Spleen (tissue), 11 donors: Measurements from ENCODE around the gene RRAGD. TPM values are rescaled to one million over a fixed set of nuclear protein-coding genes. Genes with fewer than 3 reads are reported as not detected.
A peak's percentile ranks its signal among the peaks of the same experiment; 100 is the strongest.

Experiments
- DNase-seq: peaks from one replicate; pipeline ENCODE4 v3.0.0-alpha.2; 2020
- H3K27ac ChIP-seq, 8 donors: fragments of 200-600 bp; sonication (generic) in 7 of 8; 1 replicate in 4 of 8; 2 replicates in 4 of 8; pipeline versions ENCODE4 v1.5.0 to v1.8.0; 2016 to 2021; ENCODE audit warnings: inconsistent platforms in 4 of 8, mild to moderate bottlenecking in 4 of 8, moderate library complexity in 1 of 8
- H3K27me3 ChIP-seq, 7 donors: fragments of 200-600 bp; sonication (generic) in 6 of 7; replicated peaks in 1 of 7; 1 replicate in 4 of 7; 2 replicates in 3 of 7; pipeline versions ENCODE4 v1.5.0 to v1.8.0; 2016 to 2021; ENCODE audit warnings: inconsistent platforms in 3 of 7, mild to moderate bottlenecking in 1 of 7
- H3K36me3 ChIP-seq, 6 donors: fragments of 200-600 bp; sonication (generic) in 5 of 6; 1 replicate in 4 of 6; 2 replicates in 2 of 6; pipeline versions ENCODE4 v1.5.0 to v1.8.0; 2016 to 2021; ENCODE audit warnings: inconsistent platforms in 2 of 6
- H3K4me1 ChIP-seq, 6 donors: fragments of 200-600 bp; sonication (generic) in 5 of 6; 1 replicate in 3 of 6; 2 replicates in 3 of 6; pipeline versions ENCODE4 v1.5.0 to v1.8.0; 2016 to 2021; ENCODE audit warnings: inconsistent platforms in 3 of 6
- H3K4me3 ChIP-seq, 8 donors: fragments of 200-600 bp; sonication (generic) in 7 of 8; 1 replicate in 4 of 8; 2 replicates in 4 of 8; pipeline versions ENCODE4 v1.5.0 to v1.8.0; 2016 to 2021; ENCODE audit warnings: inconsistent platforms in 4 of 8, mild to moderate bottlenecking in 4 of 8, moderate library complexity in 2 of 8
- H3K9me3 ChIP-seq, 8 donors: fragments of 200-600 bp; sonication (generic) in 7 of 8; 1 replicate in 4 of 8; 2 replicates in 4 of 8; pipeline versions ENCODE4 v1.5.0 to v1.8.0; 2016 to 2021; ENCODE audit warnings: inconsistent platforms in 4 of 8
- CTCF ChIP-seq, 11 experiments: fragments of 200-600 bp in 7 of 11; fragments of 450-650 bp in 4 of 11; sonication (generic) in 4 of 11; IDR thresholded peaks in 8 of 11; conservative IDR thresholded peaks in 3 of 11; 1 replicate in 7 of 11; 2 replicates in 4 of 11; pipeline versions ENCODE4 v1.4.0 to v1.8.0; 2016 to 2021; ENCODE audit warnings: antibody characterized with exemption in 11 of 11, inconsistent platforms in 4 of 11, mild to moderate bottlenecking in 1 of 11
- POLR2A ChIP-seq, 3 donors: fragments of 450-650 bp; IDR thresholded peaks; one replicate each; pipeline ENCODE4 v1.5.1; 2017; ENCODE audit warnings: antibody characterized with exemption in 3 of 3, mild to moderate bottlenecking in 1 of 3
- POLR2AphosphoS5 ChIP-seq, 3 donors: sonication (generic); formaldehyde crosslinking; IDR thresholded peaks; one replicate each; pipeline ENCODE4 v1.5.1; 2017; ENCODE audit warnings: antibody characterized with exemption in 3 of 3
- WGBS, 5 donors: extraction: QIAGEN DNeasy Blood & Tissue Kit in 3 of 5; methylation state at CpG; one replicate each; pipeline versions ENCODE4 v1.1.5 to v1.1.7; 2013 to 2018; 5-methylcytosine and 5-hydroxymethylcytosine counted together
- intact Hi-C: fragments of 100-400 bp; cut with DNase I; formaldehyde crosslinking; loops from one replicate; pipeline ENCODE4 v1.15.0; 2023; ENCODE audit warnings: low total_unique reads
- polyA plus RNA-seq, 3 donors: library from polyadenylated mRNA; stranded (reverse); fragments of 200-250 nt; gene quantifications; one replicate each; pipeline ENCODE4 v1.2.1, GENCODE V29; 2013
- total RNA-seq, 7 donors: library from RNA; depleted of rRNA in 3 of 7; stranded (reverse); fragments of >200 nt in 3 of 7; fragmentation: NEBNext Ultra II Directional in 4 of 7; extraction: Animal tissue kit (Norgen Biotek cat#: 25700) in 4 of 7; gene quantifications; one replicate each; pipeline versions ENCODE4 v1.1.0 to v1.2.1, GENCODE V29; 2016 to 2021
- donor health status: healthy with polysubstance abuse.
- donor health status: DM: no; HTN: no; CAD: no; lungs with moderate emphysema.
- donor health status: DM: no; HTN: no; CAD: no.
- donor health status: Bipolar disorder and iron deficiency.
- donor health status: healthy.
- donor health status: DM: no; HTN: no; CAD: no.
- donor health status: DM: yes; HTN: yes; CAD: no.

RRAGD gene
- total and polyA plus RNA-seq, 10 donors = 3.1 to 26.5 (median 15.4) TPM

- intact Hi-C loops = no loop called here
- Histone ChIP-seq H3K27ac (peak overlapping the region in 5 of 8 donors; percentile 97 to 100 (median 100)), H3K9me3 (no peaks in the 10 kb centered on the region), H3K4me3 (peak overlapping the region in 1 of 8 donors; percentile 77), H3K4me1 (peaks cover 41 to 92% (median 74%) of the 10 kb centered on the region in 6 donors), H3K36me3 (peaks cover 0 to 2% (median 0%) of the 10 kb centered on the region in 6 donors), H3K27me3 (no peaks in the 10 kb centered on the region)
- no peak for DNase-seq
- TF ChIP-seq CTCF (IDR thresholded peaks at IDR 0.05 in 8 of 11, conservative IDR thresholded peaks at IDR 0.05 in 3 of 11) (no peak), POLR2AphosphoS5 (IDR thresholded peaks at IDR 0.05) (no peak), POLR2A (IDR thresholded peaks at IDR 0.05) (no peak)
- 87 to 98% (median 95%) methylated on average over 1 of the region's 1 CpG for WGBS, 5 donors
These were observed 63.7 kb downstream of the RRAGD start for GRCh38 chr6:89348372-89348771.

GRCh38 chr6:89347825-89348224 lies 64.2 kb downstream of the RRAGD start:
- intact Hi-C loops = no loop called here
- Histone ChIP-seq H3K36me3 (peaks cover 0 to 7% (median 0%) of the 10 kb centered on the region in 6 donors), H3K4me3 (peak overlapping the region in 1 of 8 donors; percentile 77), H3K27me3 (no peaks in the 10 kb centered on the region), H3K27ac (peak overlapping the region in 4 of 8 donors; percentile 97 to 100 (median 100)), H3K9me3 (no peaks in the 10 kb centered on the region), H3K4me1 (peaks cover 40 to 87% (median 70%) of the 10 kb centered on the region in 6 donors)
- 43 to 76% (median 47%) methylated on average over 2 of the region's 2 CpGs for WGBS, 5 donors
- TF ChIP-seq POLR2AphosphoS5 (IDR thresholded peaks at IDR 0.05) = no peak
- TF ChIP-seq CTCF (IDR thresholded peaks at IDR 0.05 in 8 of 11, conservative IDR thresholded peaks at IDR 0.05 in 3 of 11) = no peak
- TF ChIP-seq POLR2A (IDR thresholded peaks at IDR 0.05) = no peak
- DNase-seq = no peak

- H3K9me3 ChIP-seq = no peaks in the 10 kb centered on the region
- no peaks in the 10 kb centered on the region for H3K27me3 ChIP-seq
- H3K27ac ChIP-seq = no peak overlapping the region
- H3K36me3 ChIP-seq = peaks cover 0 to 21% (median 11%) of the 10 kb centered on the region in 6 donors
- WGBS, 5 donors = 88 to 95% (median 91%) methylated on average over 4 of the region's 4 CpGs
- intact Hi-C loops = no loop called here
- H3K4me1 ChIP-seq = peaks cover 40 to 80% (median 67%) of the 10 kb centered on the region in 6 donors
- DNase-seq = no peak
- no peak overlapping the region for H3K4me3 ChIP-seq
- no peak for TF ChIP-seq POLR2AphosphoS5 (IDR thresholded peaks at IDR 0.05)
- TF ChIP-seq CTCF (IDR thresholded peaks at IDR 0.05 in 8 of 11, conservative IDR thresholded peaks at IDR 0.05 in 3 of 11) = no peak
- no peak for TF ChIP-seq POLR2A (IDR thresholded peaks at IDR 0.05)
These were observed 65.6 kb downstream of the RRAGD start for GRCh38 chr6:89346433-89346832.

GRCh38 chr6:89339565-89339964 lies 72.5 kb downstream of the RRAGD start:
- Histone ChIP-seq H3K36me3 (peaks cover 3 to 88% (median 64%) of the 10 kb centered on the region in 6 donors), H3K4me1 (peaks cover 0 to 21% (median 9%) of the 10 kb centered on the region in 6 donors), H3K9me3 (no peaks in the 10 kb centered on the region), H3K27me3 (no peaks in the 10 kb centered on the region), H3K27ac (no peak overlapping the region), H3K4me3 (no peak overlapping the region)
- intact Hi-C loops = no loop called here
- TF ChIP-seq CTCF (IDR thresholded peaks at IDR 0.05 in 8 of 11, conservative IDR thresholded peaks at IDR 0.05 in 3 of 11) = no peak
- 86 to 93% (median 90%) methylated on average over 2 of the region's 2 CpGs for whole genome bisulfite sequencing, 5 donors
- DNase-seq = no peak
